ENCODE data around the gene CRYM.
"Not testable (repeated sequence)": the region's sequence is repeated elsewhere in the genome, so short reads cannot be mapped to it uniquely, and the experiment has no call there.

The CRYM gene

GRCh38 chr16:21276090-21276489 lies 2.0 kb downstream of the CRYM start:
- no peaks in the 10 kb centered on the region for H3K36me3 ChIP-seq (ENCODE audit: insufficient read depth, low read length)
- no peaks in the 10 kb centered on the region for H3K9me3 ChIP-seq (ENCODE audit: low read length)
- H3K27me3 ChIP-seq (ENCODE audit: control insufficient read depth in 1 of 2, insufficient read depth in 2 of 2, low read length in 2 of 2) = no peaks in the 10 kb centered on the region
- no peak overlapping the region for H3K27ac ChIP-seq (ENCODE audit: low read depth, low read length)
- no peak overlapping the region for H3K9ac ChIP-seq (ENCODE audit: low read length)
- H3K4me1 ChIP-seq (ENCODE audit: insufficient read depth, low read length) = peaks cover 6% of the 10 kb centered on the region
- no peak overlapping the region for H3K4me3 ChIP-seq (ENCODE audit: low read depth in 1 of 2, low read length in 2 of 2)

GRCh38 chr16:21275529-21275928 lies 2.6 kb downstream of the CRYM start:
- H3K36me3 ChIP-seq (ENCODE audit: insufficient read depth, low read length) = no peaks in the 10 kb centered on the region
- H3K9ac ChIP-seq (ENCODE audit: low read length) = no peak overlapping the region
- H3K27me3 ChIP-seq (ENCODE audit: control insufficient read depth in 1 of 2, insufficient read depth in 2 of 2, low read length in 2 of 2) = no peaks in the 10 kb centered on the region
- H3K9me3 ChIP-seq (ENCODE audit: low read length) = no peaks in the 10 kb centered on the region
- H3K4me3 ChIP-seq (ENCODE audit: low read depth in 1 of 2, low read length in 2 of 2) = no peak overlapping the region
- no peak overlapping the region for H3K27ac ChIP-seq (ENCODE audit: low read depth, low read length)
- H3K4me1 ChIP-seq (ENCODE audit: insufficient read depth, low read length) = peaks cover 6% of the 10 kb centered on the region

- Histone ChIP-seq H3K4me3 (ENCODE audit: low read depth in 1 of 2, low read length in 2 of 2) (no peak overlapping the region), H3K27ac (ENCODE audit: low read depth, low read length) (no peak overlapping the region), H3K9me3 (ENCODE audit: low read length) (no peaks in the 10 kb centered on the region), H3K9ac (ENCODE audit: low read length) (no peak overlapping the region), H3K4me1 (ENCODE audit: insufficient read depth, low read length) (peaks cover 6% of the 10 kb centered on the region), H3K36me3 (ENCODE audit: insufficient read depth, low read length) (no peaks in the 10 kb centered on the region), H3K27me3 (ENCODE audit: control insufficient read depth in 1 of 2, insufficient read depth in 2 of 2, low read length in 2 of 2) (no peaks in the 10 kb centered on the region)
Measured at GRCh38 chr16:21274172-21274726, 3.8 kb downstream of the CRYM start.

GRCh38 chr16:21272763-21273162 lies 5.3 kb downstream of the CRYM start:
- H3K4me3 ChIP-seq (ENCODE audit: low read depth in 1 of 2, low read length in 2 of 2); H3K9ac ChIP-seq (ENCODE audit: low read length); H3K27me3 ChIP-seq (ENCODE audit: control insufficient read depth in 1 of 2, insufficient read depth in 2 of 2, low read length in 2 of 2); H3K9me3 ChIP-seq (ENCODE audit: low read length); H3K36me3 ChIP-seq (ENCODE audit: insufficient read depth, low read length); H3K4me1 ChIP-seq (ENCODE audit: insufficient read depth, low read length); H3K27ac ChIP-seq (ENCODE audit: low read depth, low read length): not testable (repeated sequence)

DNA sequence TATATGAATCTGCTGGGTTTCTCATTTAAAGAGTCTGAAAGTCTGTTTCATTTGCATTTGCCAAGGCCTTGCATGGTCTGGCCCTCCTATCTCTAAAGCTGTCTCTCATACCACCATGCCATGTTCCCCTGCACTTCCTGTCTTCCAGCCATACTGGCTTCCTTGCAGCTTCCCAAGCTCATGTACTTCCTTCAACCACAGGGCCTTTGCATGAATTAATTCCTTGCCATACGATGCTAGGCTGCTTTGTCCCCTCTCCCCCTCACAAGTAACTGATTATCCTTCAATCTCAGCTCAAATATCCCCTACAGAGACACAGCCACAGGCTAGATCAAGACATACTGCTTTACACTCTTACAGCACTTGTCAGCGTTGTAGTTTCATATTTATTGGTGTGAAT lies 5.8 kb downstream of the CRYM start:
- Histone ChIP-seq H3K4me3 (ENCODE audit: low read depth in 1 of 2, low read length in 2 of 2) (no peak overlapping the region), H3K27ac (ENCODE audit: low read depth, low read length) (no peak overlapping the region), H3K27me3 (ENCODE audit: control insufficient read depth in 1 of 2, insufficient read depth in 2 of 2, low read length in 2 of 2) (no peaks in the 10 kb centered on the region), H3K4me1 (ENCODE audit: insufficient read depth, low read length) (no peaks in the 10 kb centered on the region), H3K36me3 (ENCODE audit: insufficient read depth, low read length) (no peaks in the 10 kb centered on the region), H3K9me3 (ENCODE audit: low read length) (no peaks in the 10 kb centered on the region), H3K9ac (ENCODE audit: low read length) (no peak overlapping the region)

GRCh38 chr16:21268236-21268635 lies 9.9 kb downstream of the CRYM start:
- no peaks in the 10 kb centered on the region for H3K36me3 ChIP-seq (ENCODE audit: insufficient read depth, low read length)
- H3K4me1 ChIP-seq (ENCODE audit: insufficient read depth, low read length) = peaks cover 13% of the 10 kb centered on the region
- no peaks in the 10 kb centered on the region for H3K27me3 ChIP-seq (ENCODE audit: control insufficient read depth in 1 of 2, insufficient read depth in 2 of 2, low read length in 2 of 2)
- H3K27ac ChIP-seq (ENCODE audit: low read depth, low read length) = no peak overlapping the region
- H3K9ac ChIP-seq (ENCODE audit: low read length) = no peak overlapping the region
- H3K9me3 ChIP-seq (ENCODE audit: low read length) = no peaks in the 10 kb centered on the region
- H3K4me3 ChIP-seq (ENCODE audit: low read depth in 1 of 2, low read length in 2 of 2) = no peak overlapping the region

GRCh38 chr16:21267298-21267697 lies 10.8 kb downstream of the CRYM start:
- Histone ChIP-seq H3K27ac (ENCODE audit: low read depth, low read length) (no peak overlapping the region), H3K4me3 (ENCODE audit: low read depth in 1 of 2, low read length in 2 of 2) (no peak overlapping the region), H3K36me3 (ENCODE audit: insufficient read depth, low read length) (no peaks in the 10 kb centered on the region)

DNA sequence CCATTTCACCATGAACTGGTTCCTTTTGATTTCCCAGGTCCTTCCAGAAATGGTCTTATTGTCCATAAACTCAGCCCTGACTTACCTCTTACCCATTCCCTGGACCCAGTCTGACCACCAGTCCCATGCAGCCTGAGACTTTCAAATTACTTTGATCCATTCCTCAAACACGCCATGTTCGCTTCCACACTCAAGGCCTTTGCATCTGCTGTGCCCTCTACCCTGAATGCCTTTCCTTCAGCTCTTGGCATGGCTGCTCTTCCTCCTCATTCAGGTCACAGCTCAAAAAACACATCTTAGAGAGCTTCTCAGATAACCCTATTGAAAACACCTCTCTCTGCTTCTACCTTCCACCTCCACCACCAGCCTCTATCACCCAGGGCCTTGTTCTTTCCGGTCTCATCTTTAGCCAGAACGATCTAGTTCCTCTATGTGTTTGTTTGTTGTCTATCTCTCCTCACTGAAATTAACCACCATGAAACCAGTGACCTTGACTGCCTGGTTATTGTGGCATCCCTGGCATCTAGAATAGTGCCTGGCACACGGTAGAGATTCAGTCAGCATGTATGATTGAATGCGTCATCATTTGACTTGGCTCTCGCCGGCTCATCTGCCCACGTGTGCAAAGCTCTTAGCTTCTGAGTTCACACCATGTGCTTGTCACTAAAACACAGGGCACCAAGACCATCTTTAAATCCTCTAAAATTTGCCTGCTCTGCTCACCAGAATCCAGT lies 12.8 kb downstream of the CRYM start:
- no peaks in the 10 kb centered on the region for H3K27me3 ChIP-seq (ENCODE audit: control insufficient read depth in 1 of 2, insufficient read depth in 2 of 2, low read length in 2 of 2)
- no peaks in the 10 kb centered on the region for H3K9me3 ChIP-seq (ENCODE audit: low read length)
- H3K4me3 ChIP-seq (ENCODE audit: low read depth in 1 of 2, low read length in 2 of 2) = no peak overlapping the region
- H3K9ac ChIP-seq (ENCODE audit: low read length) = no peak overlapping the region
- H3K27ac ChIP-seq (ENCODE audit: low read depth, low read length) = no peak overlapping the region
- H3K36me3 ChIP-seq (ENCODE audit: insufficient read depth, low read length) = no peaks in the 10 kb centered on the region
- peaks cover 13% of the 10 kb centered on the region for H3K4me1 ChIP-seq (ENCODE audit: insufficient read depth, low read length)

More at GRCh38 chr16:21267298-21267697, 10.8 kb downstream of the CRYM start:
- Histone ChIP-seq H3K4me1 (ENCODE audit: insufficient read depth, low read length) (peaks cover 13% of the 10 kb centered on the region), H3K9me3 (ENCODE audit: low read length) (no peaks in the 10 kb centered on the region), H3K27me3 (ENCODE audit: control insufficient read depth in 1 of 2, insufficient read depth in 2 of 2, low read length in 2 of 2) (no peaks in the 10 kb centered on the region), H3K9ac (ENCODE audit: low read length) (no peak overlapping the region)

- Histone ChIP-seq H3K4me1 (ENCODE audit: insufficient read depth, low read length) (peaks cover 13% of the 10 kb centered on the region), H3K9me3 (ENCODE audit: low read length) (no peaks in the 10 kb centered on the region), H3K27ac (ENCODE audit: low read depth, low read length) (no peak overlapping the region), H3K36me3 (ENCODE audit: insufficient read depth, low read length) (no peaks in the 10 kb centered on the region), H3K27me3 (ENCODE audit: control insufficient read depth in 1 of 2, insufficient read depth in 2 of 2, low read length in 2 of 2) (no peaks in the 10 kb centered on the region), H3K9ac (ENCODE audit: low read length) (no peak overlapping the region), H3K4me3 (ENCODE audit: low read depth in 1 of 2, low read length in 2 of 2) (no peak overlapping the region)
Measured at GRCh38 chr16:21264571-21265036, 13.5 kb downstream of the CRYM start.

GRCh38 chr16:21263640-21264570 lies 14.2 kb downstream of the CRYM start:
- Histone ChIP-seq H3K36me3 (ENCODE audit: insufficient read depth, low read length) (no peaks in the 10 kb centered on the region), H3K27ac (ENCODE audit: low read depth, low read length) (no peak overlapping the region), H3K27me3 (ENCODE audit: control insufficient read depth in 1 of 2, insufficient read depth in 2 of 2, low read length in 2 of 2) (no peaks in the 10 kb centered on the region), H3K9ac (ENCODE audit: low read length) (no peak overlapping the region), H3K9me3 (ENCODE audit: low read length) (no peaks in the 10 kb centered on the region), H3K4me3 (ENCODE audit: low read depth in 1 of 2, low read length in 2 of 2) (no peak overlapping the region), H3K4me1 (ENCODE audit: insufficient read depth, low read length) (peaks cover 13% of the 10 kb centered on the region)

GRCh38 chr16:21262779-21263639 lies 15.1 kb downstream of the CRYM start:
- Histone ChIP-seq H3K27ac (ENCODE audit: low read depth, low read length) (no peak overlapping the region), H3K9ac (ENCODE audit: low read length) (no peak overlapping the region), H3K27me3 (ENCODE audit: control insufficient read depth in 1 of 2, insufficient read depth in 2 of 2, low read length in 2 of 2) (no peaks in the 10 kb centered on the region)

More at GRCh38 chr16:21262779-21263639, 15.1 kb downstream of the CRYM start:
- no peaks in the 10 kb centered on the region for H3K9me3 ChIP-seq (ENCODE audit: low read length)
- H3K36me3 ChIP-seq (ENCODE audit: insufficient read depth, low read length) = no peaks in the 10 kb centered on the region
- peaks cover 13% of the 10 kb centered on the region for H3K4me1 ChIP-seq (ENCODE audit: insufficient read depth, low read length)
- H3K4me3 ChIP-seq (ENCODE audit: low read depth in 1 of 2, low read length in 2 of 2) = no peak overlapping the region
